ENCODE measurements around the gene RAB37. TPM values are rescaled to one million over a fixed set of nuclear protein-coding genes. Genes with fewer than 3 reads are reported as not detected.
A peak's percentile ranks its signal among the peaks of the same experiment; 100 is the strongest.

The RAB37 gene
- total and polyA plus RNA-seq, 9 of the 15 experiments (the other 6 are each of a cell fraction or from before 2014, with no cell fraction given) = 0.03 to 0.27 (median 0.11) TPM; not detected in 4

- TF ChIP-seq GTF3C2 (IDR thresholded peaks at IDR 0.05; ENCODE audit: borderline replicate concordance, extremely low read depth, insufficient read length) (no peak), STAG1 (CRISPR knock-in tag; IDR thresholded peaks at IDR 0.05; ENCODE audit: borderline replicate concordance) (no peak), ARHGAP35 (IDR thresholded peaks at IDR 0.05; ENCODE audit: partially characterized antibody) (no peak), PREB (CRISPR knock-in tag; IDR thresholded peaks at IDR 0.05) (no peak), HLTF (IDR thresholded peaks at IDR 0.05) (peak; percentile 61; the same call in 1 of the 2 replicates), ZNF407 (IDR thresholded peaks at IDR 0.05; ENCODE audit: low read depth) (peak; percentile 93), ZNF280A (IDR thresholded peaks at IDR 0.05; ENCODE audit: low read depth, partially characterized antibody) (no peak), HMBOX1 (IDR thresholded peaks at IDR 0.05) (no peak), GTF2A2 (tag; IDR thresholded peaks at IDR 0.05) (no peak), TGIF2 (CRISPR knock-in tag; IDR thresholded peaks at IDR 0.05) (no peak), CEBPB (tag; IDR thresholded peaks at IDR 0.05) (no peak)
Observed at GRCh38 chr17:74776044-74776962, 39.2 kb downstream of the RAB37 start, which contains the start of gene NAT9 (continued).

Data from K562 (cell line).